NB4 (cell line): Measurements from ENCODE around the gene DDAH1.

Experiments used
- CTCF ChIP-seq: IDR thresholded peaks from one replicate; pipeline ENCODE4 v1.5.1; 2012; ENCODE audit warnings: low read depth, low read length
- MYC ChIP-seq: IDR thresholded peaks from 2 replicates; pipeline ENCODE4 v1.6.1; 2011; ENCODE audit warnings: low read depth, low read length
- POLR2A ChIP-seq: IDR thresholded peaks from 2 replicates; pipeline ENCODE4 v1.6.1; 2011; ENCODE audit warnings: mild to moderate bottlenecking; ENCODE audit not compliant: insufficient read length; ENCODE audit errors: extremely low read depth
- TF ChIP-seq, protein P1 (sequence below): IDR thresholded peaks from 2 replicates; pipeline ENCODE4 v1.6.1; 2011; ENCODE audit warnings: low read depth, low read length

GRCh38 chr1:85393490-85393889, 71.5 kb downstream of the DDAH1 start:
- TF ChIP-seq CTCF (no peak), POLR2A (no peak), MYC (no peak)
- TF ChIP-seq, protein P1, sequence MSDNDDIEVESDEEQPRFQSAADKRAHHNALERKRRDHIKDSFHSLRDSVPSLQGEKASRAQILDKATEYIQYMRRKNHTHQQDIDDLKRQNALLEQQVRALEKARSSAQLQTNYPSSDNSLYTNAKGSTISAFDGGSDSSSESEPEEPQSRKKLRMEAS = no peak
